WTC11 (cell line): Measurements from ENCODE around the gene USP16. TPM values are rescaled to one million over a fixed set of nuclear protein-coding genes. Genes with fewer than 3 reads are reported as not detected.
A peak's percentile ranks its signal among the peaks of the same experiment; 100 is the strongest.

Experiments
- ATAC-seq: fragments of 200-7000 bp; cut with Tn5 transposase; 2 replicates; pipeline ENCODE4 v1.10.0; 2021; ENCODE audit warnings: mild to moderate bottlenecking, moderate library complexity
- Bru-seq: library from RNA; stranded (reverse); fragments of 400-500 nt; gene quantifications from one replicate; lab custom pipeline; 2021; lab: Mats Ljungman, UMichigan
- CTCF ChIA-PET: fragments of 300-600 bp; sonication (Branson Sonifier 250); formaldehyde crosslinking; loops from one replicate; lab custom pipeline; 2021; ENCODE audit warnings: antibody characterized with exemption; lab: Charles Lee
- POLR2A ChIA-PET: fragments of 350-600 bp; sonication (Branson Sonifier 250); formaldehyde crosslinking; loops from one replicate; lab custom pipeline; 2021; ENCODE audit warnings: antibody characterized with exemption; lab: Charles Lee
- DNase-seq: peaks from one replicate; pipeline ENCODE4 v3.0.0; 2021; ENCODE audit warnings: low spot score
- H3K27ac Mint-ChIP-seq: 2 replicates; pipeline ENCODE4 v1.8.0; 2021; ENCODE audit warnings: mixed read lengths
- H3K27me3 Mint-ChIP-seq: 2 replicates; pipeline ENCODE4 v1.8.0; 2021; ENCODE audit warnings: low read depth, mild to moderate bottlenecking, moderate library complexity, mixed read lengths
- H3K36me3 Mint-ChIP-seq: 2 replicates; pipeline ENCODE4 v1.8.0; 2021; ENCODE audit warnings: mixed read lengths
- H3K4me1 Mint-ChIP-seq: 2 replicates; pipeline ENCODE4 v1.8.0; 2022; ENCODE audit warnings: mixed read lengths
- H3K4me3 Mint-ChIP-seq: 2 replicates; pipeline ENCODE4 v1.8.0; 2021; ENCODE audit warnings: mild to moderate bottlenecking, moderate library complexity, mixed read lengths
- H3K9me3 Mint-ChIP-seq: 2 replicates; pipeline ENCODE4 v1.8.0; 2021; ENCODE audit warnings: mixed read lengths
- ESRRA ChIP-seq: sonication (generic); formaldehyde crosslinking; IDR thresholded peaks from 2 replicates; pipeline ENCODE4 v1.8.1; 2022; ENCODE audit warnings: mild to moderate bottlenecking, missing genetic modification reagents, borderline replicate concordance
- ETV6 ChIP-seq: sonication (generic); formaldehyde crosslinking; IDR thresholded peaks from 2 replicates; pipeline ENCODE4 v1.8.1; 2022; ENCODE audit warnings: mild to moderate bottlenecking, missing genetic modification reagents
- FOXP1 ChIP-seq: sonication (generic); formaldehyde crosslinking; IDR thresholded peaks from 2 replicates; pipeline ENCODE4 v1.8.0; 2022; ENCODE audit warnings: missing genetic modification reagents, mild to moderate bottlenecking, moderate library complexity, borderline replicate concordance
- GABPB1 ChIP-seq: sonication (generic); formaldehyde crosslinking; IDR thresholded peaks from 2 replicates; pipeline ENCODE4 v1.8.1; 2023; ENCODE audit warnings: mild to moderate bottlenecking, missing genetic modification reagents
- GTF2I ChIP-seq: fragments of 250-450 bp; sonication (Bioruptor Pico); conservative IDR thresholded peaks from 2 replicates; pipeline ENCODE4 v1.4.0; 2021; ENCODE audit warnings: mild to moderate bottlenecking
- HMGA2 ChIP-seq: fragments of 250-450 bp; sonication (Bioruptor Pico); IDR thresholded peaks from 2 replicates; pipeline ENCODE4 v1.4.0; 2021; ENCODE audit warnings: mild to moderate bottlenecking, moderate library complexity
- IRF2 ChIP-seq: sonication (generic); formaldehyde crosslinking; IDR thresholded peaks from 2 replicates; pipeline ENCODE4 v1.8.0; 2022; ENCODE audit warnings: low read depth, missing genetic modification reagents, borderline replicate concordance
- JUN ChIP-seq: sonication (generic); formaldehyde crosslinking; IDR thresholded peaks from 2 replicates; pipeline ENCODE4 v1.8.0; 2023; ENCODE audit warnings: mild to moderate bottlenecking, missing genetic modification reagents
- NFE2L1 ChIP-seq: sonication (generic); formaldehyde crosslinking; IDR thresholded peaks from 2 replicates; pipeline ENCODE4 v1.8.1; 2023; ENCODE audit warnings: missing genetic modification reagents
- NFYB ChIP-seq: sonication (generic); formaldehyde crosslinking; conservative IDR thresholded peaks from 2 replicates; pipeline ENCODE4 v1.8.0; 2022; ENCODE audit warnings: low read depth, missing genetic modification reagents
- NR3C1 ChIP-seq: sonication (generic); formaldehyde crosslinking; conservative IDR thresholded peaks from 2 replicates; pipeline ENCODE4 v1.8.1; 2023; ENCODE audit warnings: low read depth, mild to moderate bottlenecking, missing genetic modification reagents
- PRRX2 ChIP-seq: fragments of 250-450 bp; sonication (Bioruptor Pico); IDR thresholded peaks from 2 replicates; pipeline ENCODE4 v1.8.0; 2021; ENCODE audit warnings: mild to moderate bottlenecking
- SMAD4 ChIP-seq: sonication (generic); formaldehyde crosslinking; IDR thresholded peaks from 2 replicates; pipeline ENCODE4 v1.8.0; 2022; ENCODE audit warnings: mild to moderate bottlenecking, missing genetic modification reagents
- TP53 ChIP-seq: sonication (generic); formaldehyde crosslinking; IDR thresholded peaks from 2 replicates; pipeline ENCODE4 v1.8.1; 2023; ENCODE audit warnings: mild to moderate bottlenecking, missing genetic modification reagents
- ZNF263 ChIP-seq: sonication (generic); formaldehyde crosslinking; IDR thresholded peaks from 2 replicates; pipeline ENCODE4 v1.8.1; 2022; ENCODE audit warnings: low read depth, mild to moderate bottlenecking, moderate library complexity, missing genetic modification reagents
- ZNF396 ChIP-seq: fragments of 250-450 bp; sonication (Bioruptor Pico); IDR thresholded peaks from 2 replicates; pipeline ENCODE4 v1.8.0; 2021; ENCODE audit warnings: mild to moderate bottlenecking, moderate library complexity, borderline replicate concordance
- long read RNA-seq, 3 experiments: library from RNA in 1 of 3; library from capped mRNA in 1 of 3; library from polyadenylated mRNA in 1 of 3; unstranded in 2 of 3; stranded (forward) in 1 of 3; transcript quantifications; one replicate each; pipeline ENCODE4 v2.0.0, GENCODE V29; 2021
- total RNA-seq: library from RNA; stranded (reverse); gene quantifications from 3 replicates; pipeline ENCODE4 v1.2.3, GENCODE V29; 2021
- TF ChIP-seq, protein P1 (sequence below): sonication (generic); formaldehyde crosslinking; IDR thresholded peaks from 2 replicates; pipeline ENCODE4 v1.8.0; 2022; ENCODE audit warnings: mild to moderate bottlenecking, missing genetic modification reagents
- TF ChIP-seq, protein P2 (sequence below): sonication (generic); formaldehyde crosslinking; IDR thresholded peaks from 2 replicates; pipeline ENCODE4 v1.8.1; 2023; ENCODE audit warnings: mild to moderate bottlenecking, missing genetic modification reagents
- TF ChIP-seq, protein P3 (sequence below): fragments of 250-450 bp; sonication (Bioruptor Pico); IDR thresholded peaks from 2 replicates; pipeline ENCODE4 v1.9.0; 2021; ENCODE audit warnings: mild to moderate bottlenecking
- TF ChIP-seq, protein P4 (sequence below): fragments of 250-450 bp; sonication (Bioruptor Pico); IDR thresholded peaks from 2 replicates; pipeline ENCODE4 v2.1.2; 2022; ENCODE audit warnings: mild to moderate bottlenecking, moderate library complexity
- TF ChIP-seq, protein P5 (sequence below): sonication (generic); formaldehyde crosslinking; IDR thresholded peaks from 2 replicates; pipeline ENCODE4 v1.8.1; 2023; ENCODE audit warnings: mild to moderate bottlenecking, missing genetic modification reagents
- TF ChIP-seq, protein P6 (sequence below): sonication (generic); formaldehyde crosslinking; IDR thresholded peaks from 2 replicates; pipeline ENCODE4 v1.8.1; 2023; ENCODE audit warnings: mild to moderate bottlenecking, missing genetic modification reagents, moderate library complexity
- TF ChIP-seq, protein P7 (sequence below): fragments of 250-450 bp; sonication (Bioruptor Pico); IDR thresholded peaks from 2 replicates; pipeline ENCODE4 v1.9.0; 2021; ENCODE audit warnings: moderate library complexity, mild to moderate bottlenecking, inconsistent platforms, borderline replicate concordance

USP16 gene
- total RNA-seq (19.4 to 20.8 TPM (median 19.4 TPM) in 3 replicates), Bru-seq, nascent RNA (percentile 82 among the genes with signal in this experiment)
- long read RNA-seq, experiment 1, transcript USP16-204 (18 exons, 2,963 nt) = major isoform, 23 of 66 reads
- long read RNA-seq, experiment 1, transcript USP16-203 (18 exons, 2,960 nt) = minor isoform, 22 of 66 reads
- long read RNA-seq, experiment 1, partial matches to known transcripts = 5 of 66 reads
- long read RNA-seq, experiment 1, other reads (novel, unspliced or antisense) = 16 of 66 reads
- long read RNA-seq, experiment 2, transcript USP16-203 (18 exons, 2,960 nt) = major isoform, 6 of 15 reads
- long read RNA-seq, experiment 2, partial matches to known transcripts = 4 of 15 reads
- long read RNA-seq, experiment 2, other reads (novel, unspliced or antisense) = 4 of 15 reads
- long read RNA-seq, experiment 3, transcript USP16-204 (18 exons, 2,963 nt) = major isoform, 17 of 46 reads
- long read RNA-seq, experiment 3, transcript USP16-203 (18 exons, 2,960 nt) = minor isoform, 6 of 46 reads
- long read RNA-seq, experiment 3, partial matches to known transcripts = 13 of 46 reads
- long read RNA-seq, experiment 3, other reads (novel, unspliced or antisense) = 10 of 46 reads

DNA sequence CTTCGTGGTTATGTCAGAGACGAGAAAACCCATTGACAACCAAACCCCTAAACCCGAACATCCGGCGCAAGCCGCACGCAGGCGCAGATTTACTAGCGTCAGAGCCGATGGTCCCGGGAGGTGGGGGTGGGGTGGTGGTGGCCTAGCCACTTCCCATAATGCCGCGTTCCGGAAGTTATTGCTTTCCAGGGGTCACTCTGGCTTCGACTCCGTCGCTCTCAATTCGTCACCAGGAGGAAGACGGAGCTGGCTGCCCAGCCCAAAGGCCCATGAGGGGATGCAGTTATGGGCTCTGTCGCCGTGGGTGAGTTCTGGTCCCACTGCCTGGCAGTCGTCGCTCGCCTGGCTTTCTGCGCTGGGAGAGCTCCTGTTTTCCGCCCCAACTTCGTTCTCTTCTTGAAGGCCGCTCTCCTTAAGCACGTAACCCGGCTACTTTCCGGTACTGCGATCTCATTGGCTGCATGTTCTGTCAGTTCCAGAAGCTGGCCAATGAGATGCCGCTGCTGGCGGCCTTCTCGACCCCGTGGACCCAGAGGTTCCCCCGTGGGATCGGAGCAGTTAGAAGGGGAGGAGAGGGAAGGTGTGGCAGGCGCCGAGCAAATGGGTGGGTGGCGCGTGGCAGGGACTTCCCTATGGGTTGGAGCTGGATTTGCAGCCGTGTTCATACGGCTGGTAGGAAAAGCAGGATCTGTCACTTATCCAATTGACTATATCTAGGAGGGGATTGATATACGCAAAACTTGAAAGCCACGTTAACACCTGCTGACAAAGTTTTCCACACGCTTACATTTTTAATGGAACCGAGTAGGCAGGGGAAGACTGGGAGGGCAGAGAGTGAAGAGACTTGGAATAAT lies at the start of gene USP16:
TSS of gene USP16 (plus strand) at position 195 of the 854 bp plus-strand sequence. CDS start 3,246 bp downstream, outside the sequence.
- Mint-ChIP-seq H3K4me3 (peak within 1 kb of the TSS; percentile 99), H3K36me3 (peaks cover 13% of the 10 kb centered on the region), H3K9me3 (no peaks in the 10 kb centered on the region), H3K27me3 (no peaks in the 10 kb centered on the region), H3K27ac (peak within 1 kb of the TSS; percentile 99), H3K4me1 (peaks cover 18% of the 10 kb centered on the region)
- peak; percentile 98 for ATAC-seq
- ChIA-PET POLR2A (interaction anchor here (1.2 to 2.4 kb wide), 3 partner anchors 22 to 49 kb away, joined by 11 to 18 read pairs (median 11); partner anchors contain the start of genes CCT8 and LTN1), CTCF (interaction anchor here (0.8 to 0.9 kb wide), 4 partner anchors 19 to 49 kb away, joined by 3 to 5 read pairs (median 3); partner anchors contain the start of gene CCT8)
- peak; percentile 89 for DNase-seq
- TF ChIP-seq GTF2I (CRISPR knock-in tag) (no peak), NR3C1 (CRISPR knock-in tag) (no peak), ZNF396 (CRISPR knock-in tag) (no peak), ETV6 (CRISPR knock-in tag) (no peak), IRF2 (CRISPR knock-in tag) (no peak), NFYB (CRISPR knock-in tag) (peak; percentile 99), TP53 (CRISPR knock-in tag) (no peak), HMGA2 (CRISPR knock-in tag) (no peak), PRRX2 (CRISPR knock-in tag) (no peak), GABPB1 (CRISPR knock-in tag) (peak; percentile 7; the same call in 1 of the 2 replicates), ESRRA (CRISPR knock-in tag) (no peak), JUN (CRISPR knock-in tag) (no peak; the same call in 1 of the 2 replicates), FOXP1 (CRISPR knock-in tag) (no peak), SMAD4 (no peak), ZNF263 (CRISPR knock-in tag) (no peak), NFE2L1 (CRISPR knock-in tag) (no peak)
- TF ChIP-seq, protein P1, sequence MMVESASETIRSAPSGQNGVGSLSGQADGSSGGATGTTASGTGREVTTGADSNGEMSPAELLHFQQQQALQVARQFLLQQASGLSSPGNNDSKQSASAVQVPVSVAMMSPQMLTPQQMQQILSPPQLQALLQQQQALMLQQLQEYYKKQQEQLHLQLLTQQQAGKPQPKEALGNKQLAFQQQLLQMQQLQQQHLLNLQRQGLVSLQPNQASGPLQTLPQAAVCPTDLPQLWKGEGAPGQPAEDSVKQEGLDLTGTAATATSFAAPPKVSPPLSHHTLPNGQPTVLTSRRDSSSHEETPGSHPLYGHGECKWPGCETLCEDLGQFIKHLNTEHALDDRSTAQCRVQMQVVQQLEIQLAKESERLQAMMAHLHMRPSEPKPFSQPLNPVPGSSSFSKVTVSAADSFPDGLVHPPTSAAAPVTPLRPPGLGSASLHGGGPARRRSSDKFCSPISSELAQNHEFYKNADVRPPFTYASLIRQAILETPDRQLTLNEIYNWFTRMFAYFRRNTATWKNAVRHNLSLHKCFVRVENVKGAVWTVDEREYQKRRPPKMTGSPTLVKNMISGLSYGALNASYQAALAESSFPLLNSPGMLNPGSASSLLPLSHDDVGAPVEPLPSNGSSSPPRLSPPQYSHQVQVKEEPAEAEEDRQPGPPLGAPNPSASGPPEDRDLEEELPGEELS (CRISPR knock-in tag) = no peak; the same call in 1 of the 2 replicates
- TF ChIP-seq, protein P2, sequence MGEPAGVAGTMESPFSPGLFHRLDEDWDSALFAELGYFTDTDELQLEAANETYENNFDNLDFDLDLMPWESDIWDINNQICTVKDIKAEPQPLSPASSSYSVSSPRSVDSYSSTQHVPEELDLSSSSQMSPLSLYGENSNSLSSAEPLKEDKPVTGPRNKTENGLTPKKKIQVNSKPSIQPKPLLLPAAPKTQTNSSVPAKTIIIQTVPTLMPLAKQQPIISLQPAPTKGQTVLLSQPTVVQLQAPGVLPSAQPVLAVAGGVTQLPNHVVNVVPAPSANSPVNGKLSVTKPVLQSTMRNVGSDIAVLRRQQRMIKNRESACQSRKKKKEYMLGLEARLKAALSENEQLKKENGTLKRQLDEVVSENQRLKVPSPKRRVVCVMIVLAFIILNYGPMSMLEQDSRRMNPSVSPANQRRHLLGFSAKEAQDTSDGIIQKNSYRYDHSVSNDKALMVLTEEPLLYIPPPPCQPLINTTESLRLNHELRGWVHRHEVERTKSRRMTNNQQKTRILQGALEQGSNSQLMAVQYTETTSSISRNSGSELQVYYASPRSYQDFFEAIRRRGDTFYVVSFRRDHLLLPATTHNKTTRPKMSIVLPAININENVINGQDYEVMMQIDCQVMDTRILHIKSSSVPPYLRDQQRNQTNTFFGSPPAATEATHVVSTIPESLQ (CRISPR knock-in tag) = no peak
- TF ChIP-seq, protein P3, sequence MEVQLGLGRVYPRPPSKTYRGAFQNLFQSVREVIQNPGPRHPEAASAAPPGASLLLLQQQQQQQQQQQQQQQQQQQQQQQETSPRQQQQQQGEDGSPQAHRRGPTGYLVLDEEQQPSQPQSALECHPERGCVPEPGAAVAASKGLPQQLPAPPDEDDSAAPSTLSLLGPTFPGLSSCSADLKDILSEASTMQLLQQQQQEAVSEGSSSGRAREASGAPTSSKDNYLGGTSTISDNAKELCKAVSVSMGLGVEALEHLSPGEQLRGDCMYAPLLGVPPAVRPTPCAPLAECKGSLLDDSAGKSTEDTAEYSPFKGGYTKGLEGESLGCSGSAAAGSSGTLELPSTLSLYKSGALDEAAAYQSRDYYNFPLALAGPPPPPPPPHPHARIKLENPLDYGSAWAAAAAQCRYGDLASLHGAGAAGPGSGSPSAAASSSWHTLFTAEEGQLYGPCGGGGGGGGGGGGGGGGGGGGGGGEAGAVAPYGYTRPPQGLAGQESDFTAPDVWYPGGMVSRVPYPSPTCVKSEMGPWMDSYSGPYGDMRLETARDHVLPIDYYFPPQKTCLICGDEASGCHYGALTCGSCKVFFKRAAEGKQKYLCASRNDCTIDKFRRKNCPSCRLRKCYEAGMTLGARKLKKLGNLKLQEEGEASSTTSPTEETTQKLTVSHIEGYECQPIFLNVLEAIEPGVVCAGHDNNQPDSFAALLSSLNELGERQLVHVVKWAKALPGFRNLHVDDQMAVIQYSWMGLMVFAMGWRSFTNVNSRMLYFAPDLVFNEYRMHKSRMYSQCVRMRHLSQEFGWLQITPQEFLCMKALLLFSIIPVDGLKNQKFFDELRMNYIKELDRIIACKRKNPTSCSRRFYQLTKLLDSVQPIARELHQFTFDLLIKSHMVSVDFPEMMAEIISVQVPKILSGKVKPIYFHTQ (CRISPR knock-in tag) = no peak
- TF ChIP-seq, protein P4, sequence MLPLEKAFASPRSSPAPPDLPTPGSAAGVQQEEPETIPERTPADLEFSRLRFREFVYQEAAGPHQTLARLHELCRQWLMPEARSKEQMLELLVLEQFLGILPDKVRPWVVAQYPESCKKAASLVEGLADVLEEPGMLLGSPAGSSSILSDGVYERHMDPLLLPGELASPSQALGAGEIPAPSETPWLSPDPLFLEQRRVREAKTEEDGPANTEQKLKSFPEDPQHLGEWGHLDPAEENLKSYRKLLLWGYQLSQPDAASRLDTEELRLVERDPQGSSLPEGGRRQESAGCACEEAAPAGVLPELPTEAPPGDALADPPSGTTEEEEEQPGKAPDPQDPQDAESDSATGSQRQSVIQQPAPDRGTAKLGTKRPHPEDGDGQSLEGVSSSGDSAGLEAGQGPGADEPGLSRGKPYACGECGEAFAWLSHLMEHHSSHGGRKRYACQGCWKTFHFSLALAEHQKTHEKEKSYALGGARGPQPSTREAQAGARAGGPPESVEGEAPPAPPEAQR (CRISPR knock-in tag) = no peak
- TF ChIP-seq, protein P5, sequence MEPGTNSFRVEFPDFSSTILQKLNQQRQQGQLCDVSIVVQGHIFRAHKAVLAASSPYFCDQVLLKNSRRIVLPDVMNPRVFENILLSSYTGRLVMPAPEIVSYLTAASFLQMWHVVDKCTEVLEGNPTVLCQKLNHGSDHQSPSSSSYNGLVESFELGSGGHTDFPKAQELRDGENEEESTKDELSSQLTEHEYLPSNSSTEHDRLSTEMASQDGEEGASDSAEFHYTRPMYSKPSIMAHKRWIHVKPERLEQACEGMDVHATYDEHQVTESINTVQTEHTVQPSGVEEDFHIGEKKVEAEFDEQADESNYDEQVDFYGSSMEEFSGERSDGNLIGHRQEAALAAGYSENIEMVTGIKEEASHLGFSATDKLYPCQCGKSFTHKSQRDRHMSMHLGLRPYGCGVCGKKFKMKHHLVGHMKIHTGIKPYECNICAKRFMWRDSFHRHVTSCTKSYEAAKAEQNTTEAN = no peak
- TF ChIP-seq, protein P6, sequence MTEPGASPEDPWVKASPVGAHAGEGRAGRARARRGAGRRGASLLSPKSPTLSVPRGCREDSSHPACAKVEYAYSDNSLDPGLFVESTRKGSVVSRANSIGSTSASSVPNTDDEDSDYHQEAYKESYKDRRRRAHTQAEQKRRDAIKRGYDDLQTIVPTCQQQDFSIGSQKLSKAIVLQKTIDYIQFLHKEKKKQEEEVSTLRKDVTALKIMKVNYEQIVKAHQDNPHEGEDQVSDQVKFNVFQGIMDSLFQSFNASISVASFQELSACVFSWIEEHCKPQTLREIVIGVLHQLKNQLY (CRISPR knock-in tag) = no peak
- TF ChIP-seq, protein P7, sequence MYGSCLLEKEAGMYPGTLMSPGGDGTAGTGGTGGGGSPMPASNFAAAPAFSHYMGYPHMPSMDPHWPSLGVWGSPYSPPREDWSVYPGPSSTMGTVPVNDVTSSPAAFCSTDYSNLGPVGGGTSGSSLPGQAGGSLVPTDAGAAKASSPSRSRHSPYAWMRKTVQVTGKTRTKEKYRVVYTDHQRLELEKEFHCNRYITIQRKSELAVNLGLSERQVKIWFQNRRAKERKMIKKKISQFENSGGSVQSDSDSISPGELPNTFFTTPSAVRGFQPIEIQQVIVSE = no peak
